Cortex of kidney (tissue), 1 donor: Measurements from ENCODE around the gene ZSWIM8.
"Not testable (repeated sequence)": the region's sequence is repeated elsewhere in the genome, so short reads cannot be mapped to it uniquely, and the experiment has no call there.

Experiments used
- DNase-seq: peaks from one replicate; lab custom pipeline; 2025; lab: John Stamatoyannopoulos, UW

ZSWIM8 gene

DNA sequence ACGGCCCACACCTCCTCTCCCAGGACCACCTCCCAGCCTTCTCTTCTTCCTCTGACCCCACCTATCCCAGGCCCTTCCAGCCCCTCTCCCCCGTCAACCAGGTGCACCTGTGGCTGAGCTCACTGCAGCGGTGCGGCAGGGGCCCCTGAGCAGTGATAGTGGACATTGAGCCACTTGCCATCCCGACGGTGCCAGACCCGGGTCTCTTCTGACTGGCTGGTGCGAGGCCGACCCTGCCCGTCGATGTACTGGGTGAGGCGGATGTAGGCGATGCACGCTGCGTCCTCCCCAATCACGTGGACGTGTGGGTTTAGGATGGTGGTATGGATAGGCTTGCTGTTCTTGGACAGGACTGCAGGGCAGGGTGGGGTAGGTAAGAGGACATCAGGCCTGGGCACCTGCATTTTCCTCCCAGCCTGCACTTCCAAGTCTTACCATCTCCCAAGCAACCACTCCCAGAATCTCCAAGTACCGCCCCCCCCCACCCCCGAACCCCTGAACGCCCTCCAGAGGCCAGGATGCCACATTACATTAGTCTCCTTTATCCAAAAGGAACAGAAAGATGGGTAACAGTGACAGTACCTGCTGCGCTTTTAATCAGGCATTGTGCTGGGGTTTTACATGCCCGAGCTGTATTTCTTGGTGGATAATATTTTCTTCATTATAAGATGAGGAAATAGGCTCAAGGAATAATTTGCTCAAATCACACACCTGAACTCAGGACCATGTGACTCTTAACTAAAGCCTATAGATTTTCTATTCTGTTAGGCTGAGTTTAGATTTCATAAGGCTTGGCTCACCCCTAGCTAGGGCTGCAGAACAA lies 29.7 kb downstream of the ZSWIM8 start:
- no peak for DNase-seq

DNA sequence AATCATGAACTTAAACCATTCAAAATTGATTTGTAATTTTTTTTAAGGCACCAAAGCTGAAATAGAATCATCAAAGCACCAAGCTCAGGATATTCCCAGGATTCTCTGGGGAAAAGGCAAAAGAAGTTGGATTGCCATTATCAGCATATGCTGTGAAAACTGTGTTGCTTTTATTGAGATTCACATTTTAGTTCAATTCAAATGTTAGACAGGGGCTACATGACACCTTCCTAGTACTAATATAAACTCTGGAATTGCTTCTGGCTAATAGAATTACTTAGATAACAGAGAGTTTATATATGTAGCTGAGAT lies 30.3 kb downstream of the ZSWIM8 start:
- no peak for DNase-seq

DNA sequence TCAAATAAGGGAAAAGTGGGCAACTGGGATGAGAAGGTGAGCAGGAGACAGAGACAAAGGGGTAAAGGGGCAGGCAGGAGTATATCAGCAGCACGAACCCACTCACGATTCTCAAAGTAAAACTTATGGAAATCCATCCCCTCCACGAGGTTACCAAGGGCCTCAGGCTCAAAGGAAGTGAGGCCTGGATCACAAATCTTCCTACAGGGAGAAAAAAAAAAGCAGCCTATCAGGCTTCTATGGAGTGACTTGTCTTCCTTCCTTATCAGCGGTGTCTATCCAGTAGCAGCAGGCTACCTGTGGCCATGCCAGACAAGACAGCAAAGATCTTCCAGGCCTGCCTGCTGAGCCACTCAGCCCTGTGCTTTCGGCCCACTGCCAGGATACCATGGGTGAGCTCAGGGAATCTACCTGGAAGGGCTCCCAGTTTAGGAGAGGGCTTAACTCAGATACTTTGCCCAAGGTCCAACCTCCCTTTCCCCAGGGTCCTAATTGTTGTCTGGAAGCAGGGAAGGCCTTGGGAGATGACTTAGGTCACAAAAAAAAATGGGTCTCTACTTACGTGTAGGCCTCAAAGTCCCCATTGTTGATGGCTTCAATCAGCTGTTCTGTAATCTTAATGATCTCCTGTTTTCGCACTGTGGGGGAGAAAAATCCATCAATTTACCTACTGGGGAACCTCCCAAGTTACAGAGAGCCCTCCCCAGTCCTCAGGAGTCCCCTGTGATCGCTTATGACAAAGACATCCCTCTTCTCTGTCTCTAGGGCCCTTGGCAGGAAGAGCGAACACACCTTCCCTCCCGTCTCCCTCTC lies 31.7 kb downstream of the ZSWIM8 start:
- DNase-seq, result no peak

DNA sequence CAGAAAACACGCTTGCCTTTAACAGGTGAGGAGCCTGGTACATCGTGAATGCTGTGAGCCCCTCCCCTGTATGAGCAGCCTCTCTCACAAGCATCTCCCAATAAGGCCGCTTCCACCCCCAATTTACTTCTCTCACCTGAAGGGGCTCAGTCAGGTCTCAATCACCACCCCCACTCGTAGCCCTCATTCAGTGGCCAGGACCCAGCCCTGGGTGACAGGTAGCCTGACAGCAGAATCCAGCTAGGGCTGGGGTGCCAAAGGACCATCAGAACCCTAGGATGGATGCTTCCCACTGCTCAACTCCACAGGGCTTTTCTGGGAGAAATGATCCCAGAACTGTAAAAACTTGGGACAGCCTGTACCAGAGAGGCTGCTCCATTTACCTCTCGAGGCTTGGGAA lies 32.4 kb downstream of the ZSWIM8 start:
- DNase-seq, result no peak

DNA sequence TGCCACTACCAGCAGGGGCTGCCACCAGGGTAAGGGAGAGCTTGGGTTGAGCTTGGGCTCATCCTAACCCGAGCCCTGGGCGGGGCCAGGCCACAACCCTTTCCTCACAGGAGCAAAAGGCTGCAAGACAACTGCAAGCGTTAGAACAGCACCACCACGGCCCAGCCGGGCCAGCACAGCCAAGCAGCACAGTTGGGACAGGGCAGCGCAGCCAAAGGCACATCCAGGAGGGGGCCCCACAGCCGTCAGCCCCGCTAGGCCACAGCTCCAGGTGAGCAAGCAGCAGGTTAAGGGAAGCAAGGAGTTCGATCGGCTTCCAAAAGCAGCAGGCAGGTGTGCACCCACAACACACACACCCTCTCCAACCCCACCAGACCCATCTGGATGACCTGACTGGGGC lies 33.0 kb downstream of the ZSWIM8 start:
- no peak for DNase-seq

DNA sequence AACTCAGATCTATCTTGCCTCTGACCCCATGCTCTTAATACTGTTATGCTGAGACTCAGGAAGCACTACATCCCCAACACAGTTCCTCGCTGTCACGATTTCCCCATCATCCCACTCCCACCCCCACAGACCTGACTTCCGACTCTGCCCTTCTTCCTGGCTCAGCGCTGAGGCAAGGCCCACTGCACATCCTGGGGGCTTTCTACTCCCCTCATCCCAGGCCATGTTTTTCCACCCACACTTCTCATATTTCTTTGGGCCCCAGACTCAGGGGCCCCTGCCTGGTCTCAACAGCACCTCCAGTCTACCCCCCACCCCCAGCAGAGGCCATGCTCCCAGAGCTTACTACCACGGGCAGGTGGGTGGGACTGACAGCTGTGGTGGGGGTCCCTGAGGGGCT lies 33.7 kb downstream of the ZSWIM8 start:
- no peak for DNase-seq

DNA sequence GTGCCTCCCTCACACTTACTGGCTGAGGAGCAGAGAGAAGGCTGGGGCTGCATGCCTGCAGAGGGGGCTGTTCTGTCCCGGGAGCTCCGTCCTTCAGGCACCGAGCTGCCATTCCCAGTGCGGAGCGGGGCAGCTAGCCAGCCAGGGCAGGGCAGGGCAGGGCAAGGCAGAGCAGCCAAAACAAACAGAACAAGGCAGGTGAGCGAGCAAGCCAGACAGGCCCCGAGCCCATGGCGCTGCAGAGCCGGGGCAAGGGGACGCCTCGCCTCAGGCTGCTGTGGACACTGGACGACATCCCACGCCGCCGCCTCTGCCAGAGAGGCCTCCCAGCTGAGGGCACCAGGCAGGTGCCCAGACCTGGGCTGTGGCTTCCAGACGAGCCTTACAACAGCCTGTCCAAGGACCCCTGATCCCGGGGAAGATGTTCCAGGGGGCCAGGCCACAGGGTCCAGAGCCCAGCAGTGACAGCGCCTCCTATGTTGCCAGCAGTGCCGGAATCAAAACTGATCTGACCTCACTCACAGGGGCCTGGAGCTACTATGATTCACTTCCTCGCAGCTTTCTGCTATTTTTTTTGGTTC lies 34.2 kb downstream of the ZSWIM8 start:
- no peak for DNase-seq

DNA sequence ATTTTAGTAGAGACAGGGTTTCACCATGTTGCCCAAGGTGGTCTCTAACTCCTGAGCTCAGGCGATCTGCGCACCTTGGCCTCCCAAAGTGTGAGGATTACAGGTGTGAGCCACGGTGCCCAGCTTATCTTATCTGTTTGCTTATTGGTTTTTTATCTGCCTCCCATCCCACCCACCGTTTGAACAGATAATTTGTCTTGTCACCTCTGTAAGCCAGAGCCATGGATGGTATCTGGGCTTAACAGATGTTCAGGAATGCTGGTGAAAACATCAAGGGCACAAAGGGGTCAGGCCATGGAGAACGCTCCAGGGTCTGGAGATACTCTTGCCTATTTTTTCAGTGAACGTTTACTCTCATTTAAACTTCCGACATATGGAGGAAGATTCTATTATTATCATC lies 38.0 kb downstream of the ZSWIM8 start:
- no peak for DNase-seq

DNA sequence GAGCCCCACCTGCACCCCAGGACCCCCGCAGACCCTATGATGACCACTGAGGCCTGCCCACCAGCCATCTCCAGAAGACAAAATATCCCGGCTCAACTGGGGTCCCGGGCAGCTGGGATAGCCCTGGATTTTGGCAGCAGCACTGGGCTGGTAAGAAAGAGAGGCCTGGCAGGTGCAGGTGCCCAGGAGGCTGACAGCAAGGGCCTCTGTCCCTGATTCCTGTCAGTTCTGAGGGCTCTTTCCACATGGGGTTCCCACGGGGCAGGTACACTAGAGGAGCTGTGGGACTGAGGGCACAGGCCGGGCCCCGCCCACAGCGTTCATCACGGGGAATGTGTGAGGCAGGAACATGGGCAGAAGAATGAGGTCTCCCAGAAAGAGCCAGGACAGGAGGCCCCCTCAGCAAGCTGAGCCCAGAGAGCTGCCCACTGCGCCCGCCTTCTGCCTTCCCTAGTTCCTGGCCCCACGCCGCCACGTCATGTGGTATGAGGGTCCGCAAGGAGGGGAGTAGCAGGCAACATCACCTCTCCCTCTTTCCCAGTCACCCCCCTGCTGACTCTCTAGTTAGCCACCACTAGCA lies 38.8 kb downstream of the ZSWIM8 start:
- no peak for DNase-seq

DNA sequence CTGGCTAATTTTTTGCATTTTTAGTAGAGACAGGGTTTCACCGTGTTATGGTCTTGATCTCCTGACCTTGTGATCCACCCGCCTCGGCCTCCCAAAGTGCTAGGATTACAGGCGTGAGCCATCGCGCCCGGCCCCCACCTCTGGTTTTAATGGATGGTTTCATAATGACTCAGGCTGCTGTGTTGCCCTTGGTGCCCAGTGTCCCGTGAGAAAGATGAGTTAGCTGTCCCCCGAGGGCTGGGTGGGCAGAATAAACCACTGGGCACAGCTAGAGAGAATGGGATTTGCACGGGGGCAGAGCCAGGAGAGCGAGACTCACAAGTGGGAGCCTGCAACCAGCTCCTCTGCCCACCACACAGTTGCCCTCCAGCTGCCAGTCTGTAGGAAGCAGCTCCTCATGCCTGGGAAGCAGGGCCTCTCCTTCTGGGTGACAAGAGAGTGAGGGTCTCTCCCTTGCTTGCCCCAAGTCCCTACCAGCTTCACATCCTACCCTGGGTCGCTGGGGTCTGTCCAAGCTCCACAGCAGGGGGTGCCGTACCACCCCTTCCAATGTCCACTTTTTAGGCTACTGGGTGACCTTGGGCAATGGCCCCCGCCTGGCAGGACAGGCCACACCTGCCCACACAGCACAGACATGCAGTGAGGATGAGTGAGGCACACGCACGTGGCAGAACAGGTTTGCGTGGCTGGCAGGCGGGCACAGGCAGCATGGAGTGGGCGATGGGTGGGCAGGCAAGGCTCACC lies 42.1 kb downstream of the ZSWIM8 start:
- no peak for DNase-seq

DNA sequence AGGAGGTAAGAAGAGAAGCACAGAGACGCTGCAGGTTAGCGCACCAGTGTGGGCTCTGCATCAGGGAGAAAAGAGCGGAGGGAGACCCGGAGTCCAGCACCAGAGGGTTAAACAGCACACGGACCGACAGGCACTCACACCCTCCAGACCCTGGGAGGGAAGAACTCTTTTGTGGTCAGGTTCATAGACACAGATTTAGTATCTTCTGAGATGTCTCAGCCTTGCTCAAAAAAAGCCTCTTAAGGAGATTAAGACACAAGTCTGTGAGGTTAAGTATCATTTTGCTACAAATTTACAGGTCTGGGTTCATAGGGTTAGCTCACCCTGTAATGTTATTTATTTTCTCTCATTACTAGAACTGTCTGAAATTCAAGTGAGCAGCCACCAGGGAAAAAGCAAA lies 42.8 kb downstream of the ZSWIM8 start:
- DNase-seq, result no peak

DNA sequence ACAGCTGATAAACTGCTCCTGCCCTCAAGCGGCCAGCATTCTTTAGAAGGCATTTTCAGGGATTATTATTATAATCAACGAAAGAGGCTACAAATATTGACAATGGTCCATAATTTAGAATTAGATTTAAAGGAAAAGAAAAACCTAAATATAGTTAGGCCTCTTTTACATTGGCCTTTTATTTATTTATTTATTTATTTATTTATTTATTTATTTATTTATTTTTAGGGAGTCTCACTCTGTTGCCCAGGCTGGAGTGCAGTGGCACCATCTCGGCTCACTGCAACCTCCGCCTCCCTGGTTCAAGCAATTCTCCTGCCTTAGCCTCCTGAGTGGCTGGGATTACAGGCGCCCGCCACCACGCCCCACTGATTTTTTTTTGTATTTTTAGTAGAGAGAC lies 43.7 kb downstream of the ZSWIM8 start:
- not testable (repeated sequence) for DNase-seq

DNA sequence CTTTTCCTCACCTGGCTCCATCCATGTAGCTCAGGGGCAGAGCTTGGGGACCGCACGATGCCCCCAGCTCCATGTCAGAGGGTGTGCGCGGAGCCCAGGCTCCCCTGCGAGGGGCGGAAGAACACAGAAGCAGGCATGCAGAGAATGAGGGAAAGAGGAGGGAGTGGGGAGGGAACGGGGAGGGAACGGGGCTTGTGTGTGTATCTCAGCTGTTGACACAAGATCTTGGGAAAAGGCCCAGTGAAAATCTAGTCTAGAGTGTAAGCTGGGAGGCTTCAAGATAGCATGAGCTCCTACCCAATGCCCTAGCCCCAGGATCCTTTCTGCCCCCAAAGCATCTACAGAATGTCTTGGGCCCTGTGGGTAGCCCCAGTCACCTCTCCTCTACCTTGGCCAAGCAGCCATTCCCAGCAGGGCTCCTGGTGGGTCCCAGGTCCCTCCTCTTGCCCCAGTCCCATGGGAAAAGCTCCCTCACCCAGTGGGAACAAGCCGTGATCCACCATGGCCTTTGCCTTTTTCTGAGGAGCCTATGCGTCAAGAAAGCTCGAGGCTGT lies 51.1 kb downstream of the ZSWIM8 start:
- no peak for DNase-seq

DNA sequence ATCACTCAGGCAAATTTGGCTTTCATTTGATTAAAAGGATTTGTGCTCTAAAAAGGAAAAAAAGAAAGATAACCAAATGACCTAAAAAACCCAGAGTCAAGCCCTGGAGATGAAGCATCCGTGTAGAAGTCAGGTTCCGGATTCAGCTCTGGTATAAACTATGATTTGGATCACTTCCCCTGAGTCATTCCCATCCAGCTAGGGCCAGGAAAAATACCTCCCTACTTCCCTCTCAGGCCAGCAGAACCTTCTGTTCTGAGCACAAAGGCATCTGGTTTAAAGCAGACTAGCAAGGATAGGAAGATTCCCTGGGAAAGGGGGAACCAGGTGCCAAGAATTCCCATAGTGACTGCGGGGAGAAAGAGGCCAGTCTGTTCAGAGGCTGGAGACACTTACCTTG lies 51.7 kb downstream of the ZSWIM8 start:
- DNase-seq, result no peak

DNA sequence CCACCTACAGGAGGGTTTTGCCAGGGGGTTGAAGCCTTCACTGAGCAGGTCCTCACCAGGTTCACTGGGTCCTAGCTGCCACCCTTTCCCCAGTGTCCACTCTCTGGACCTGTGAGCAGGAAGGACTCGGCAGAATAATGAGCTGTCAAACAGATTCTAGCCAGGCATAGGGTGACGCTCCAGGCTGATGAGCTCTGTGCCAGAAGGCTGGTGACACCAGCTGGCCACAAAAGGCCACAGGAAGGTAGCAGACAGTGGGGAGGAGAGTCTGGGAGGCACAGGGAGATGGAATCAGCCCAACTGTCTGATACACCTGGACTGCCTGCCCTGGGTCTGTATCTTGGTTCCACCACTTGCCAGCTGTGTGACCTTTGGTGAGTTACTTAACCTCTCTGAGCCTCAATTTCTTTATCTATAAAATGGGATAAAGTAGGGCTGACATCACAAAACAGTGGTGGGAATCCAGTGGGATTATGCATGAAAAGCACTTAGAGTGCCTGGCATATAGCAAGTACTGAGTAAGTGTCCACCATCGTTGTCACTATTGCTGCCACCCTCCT lies 52.7 kb downstream of the ZSWIM8 start:
- DNase-seq, result no peak

DNA sequence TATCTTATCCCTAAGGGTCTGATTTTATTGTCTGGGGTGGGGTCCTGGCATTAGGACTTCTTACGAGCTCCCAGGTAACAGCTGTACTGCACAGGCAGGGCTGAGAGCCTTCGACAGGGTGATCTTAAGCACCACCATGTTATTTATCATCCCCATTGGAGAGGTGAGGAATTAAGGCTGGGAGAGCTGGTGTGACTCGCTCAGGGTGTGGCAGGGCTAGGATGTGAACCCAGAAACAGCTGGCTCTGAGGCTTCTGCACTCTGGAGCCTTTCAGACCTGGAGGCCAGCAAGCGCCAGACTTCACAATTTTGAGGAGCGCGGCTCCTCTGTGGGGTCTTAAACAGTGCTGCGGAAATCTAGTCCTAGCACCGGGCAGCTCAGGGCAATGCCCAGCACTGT lies 53.4 kb downstream of the ZSWIM8 start:
- no peak for DNase-seq

DNA sequence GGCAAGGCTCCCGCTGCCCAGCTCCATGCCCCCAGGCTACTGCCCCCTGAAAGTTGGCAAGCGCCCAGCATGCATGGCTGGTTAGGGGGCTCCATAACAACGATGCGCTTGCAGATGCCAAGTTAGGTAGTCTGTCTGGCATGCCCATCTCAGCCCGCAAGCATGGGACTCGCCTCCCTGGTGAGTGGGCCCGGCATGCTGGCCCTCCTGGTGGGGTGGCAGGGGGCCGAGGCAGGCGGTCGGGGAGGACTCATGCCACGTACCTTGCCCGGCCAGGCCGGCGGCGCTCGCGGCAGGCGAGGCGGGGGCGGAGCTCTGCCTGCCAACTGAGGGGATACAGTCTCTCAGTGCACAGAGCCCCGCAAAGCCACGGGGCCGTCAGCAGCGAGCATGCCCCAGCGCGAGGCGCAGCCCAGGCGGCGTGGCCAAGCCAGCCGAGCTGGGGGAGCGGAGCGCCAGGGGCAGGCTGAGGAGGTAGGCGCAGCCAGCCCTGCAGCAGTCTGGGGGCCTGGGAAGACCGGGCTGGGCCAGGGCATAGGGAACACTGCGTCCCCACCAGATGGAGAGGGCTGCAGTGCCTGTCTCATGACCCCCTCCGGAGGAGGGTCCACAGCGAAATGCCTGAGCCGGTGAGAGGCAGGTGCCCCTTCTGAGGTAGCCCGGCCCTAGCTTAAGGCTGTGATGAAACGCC lies 54.0 kb downstream of the ZSWIM8 start:
- no peak for DNase-seq

DNA sequence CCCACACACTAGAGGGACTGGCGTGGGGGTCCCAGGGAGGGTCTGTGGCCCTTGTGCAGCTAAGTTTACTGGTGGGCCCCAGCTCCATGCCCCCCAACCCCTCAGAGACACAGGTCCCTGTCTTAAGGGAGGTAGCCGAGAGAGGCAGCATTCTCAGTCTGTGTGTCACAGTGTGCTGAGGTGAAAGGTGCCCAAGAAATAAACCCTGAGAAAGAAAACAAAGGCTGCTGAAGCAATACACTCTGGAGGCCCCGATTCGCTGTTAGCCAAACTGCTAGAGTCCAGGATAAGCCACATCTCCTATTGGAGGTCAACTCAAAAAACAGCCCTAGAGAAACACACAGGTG lies 54.6 kb downstream of the ZSWIM8 start:
- no peak for DNase-seq

DNA sequence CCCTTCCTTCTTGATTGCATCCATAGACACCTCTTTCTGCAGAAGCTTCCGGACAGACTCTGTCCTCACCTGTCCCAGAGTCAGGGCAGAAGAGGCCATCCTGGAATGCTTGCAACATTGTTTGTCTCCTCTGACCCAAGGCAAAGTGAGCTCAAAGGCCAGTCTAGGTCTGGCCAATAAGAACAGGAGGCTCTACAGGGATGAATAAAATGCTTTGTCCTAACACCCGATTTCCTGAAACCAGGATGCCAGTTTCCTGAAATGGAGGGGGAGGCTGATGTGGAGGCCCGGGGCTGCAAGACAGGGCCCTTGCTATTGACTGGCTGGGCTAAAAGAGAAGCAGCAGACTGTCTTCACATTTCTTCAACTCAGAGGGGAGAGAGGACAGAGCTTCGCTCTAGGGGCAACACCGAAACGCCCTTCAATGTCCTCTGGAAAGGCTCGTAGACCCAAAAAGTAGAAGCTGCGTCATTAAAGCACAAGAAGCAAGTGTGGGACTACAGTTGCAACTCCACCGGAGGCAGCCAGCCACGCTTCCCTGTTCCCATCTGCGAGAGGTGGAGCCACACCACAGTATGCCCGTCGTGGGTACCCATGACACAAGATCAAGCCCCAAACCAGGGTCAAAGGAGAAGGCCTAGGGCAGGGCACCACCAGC lies 55.1 kb downstream of the ZSWIM8 start:
- no peak for DNase-seq

DNA sequence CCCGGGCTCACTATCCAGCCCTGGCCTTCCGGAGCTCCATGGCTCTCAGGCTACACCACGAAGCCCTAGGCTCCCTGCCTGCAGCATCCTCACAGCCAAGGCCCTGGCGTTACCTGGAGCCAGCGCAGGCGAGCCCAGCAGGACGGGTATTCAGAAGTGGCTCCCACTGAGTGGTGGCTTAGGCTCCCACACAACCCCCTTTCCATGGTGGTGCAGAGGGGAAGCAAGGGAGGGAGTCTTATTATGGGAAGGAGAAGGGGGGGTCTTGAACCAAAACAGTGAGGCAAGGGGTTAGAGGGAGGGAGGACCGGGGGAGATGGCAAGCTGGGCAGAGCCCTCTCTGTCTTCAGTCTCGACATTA lies 55.6 kb downstream of the ZSWIM8 start:
- DNase-seq, result no peak
